ENCODE data around the gene ZBTB7C. TPM values are rescaled to one million over a fixed set of nuclear protein-coding genes. Genes with fewer than 3 reads are reported as not detected.
A peak's percentile ranks its signal among the peaks of the same experiment; 100 is the strongest.

The ZBTB7C gene
- total and polyA plus RNA-seq, 2 of the 8 experiments (the other 6 are each of a cell fraction or from before 2014, with no cell fraction given): 0.15 to 0.45 TPM

DNA sequence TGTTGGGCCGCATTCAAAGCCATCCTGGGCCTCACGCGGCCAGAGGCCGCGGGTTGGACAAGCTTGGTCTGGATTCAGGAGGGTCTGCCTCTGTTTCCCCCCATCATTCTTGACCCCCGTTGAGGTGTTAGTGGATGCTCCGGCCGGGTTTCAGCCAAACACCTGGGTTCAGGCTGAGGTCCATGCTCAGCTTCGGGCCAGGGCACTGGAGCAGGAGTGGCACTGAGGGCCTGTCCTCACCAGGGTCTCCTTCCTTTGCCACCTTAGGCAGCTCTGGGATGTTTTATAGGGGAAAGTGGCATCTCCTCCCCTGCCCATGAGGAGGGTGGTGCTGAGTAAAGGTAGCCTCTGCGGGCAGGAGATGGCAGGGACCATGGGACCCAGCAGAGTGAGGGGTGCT is 401.8 kb downstream of the ZBTB7C start:
- Histone ChIP-seq H3K4ac (replicated peaks; ENCODE audit: insufficient read length, low read depth, low read length) (peak overlapping the region; percentile 74), H2BK120ac (replicated peaks; ENCODE audit: low read depth, low read length) (peak overlapping the region; percentile 65), H3K9me3 (ENCODE audit: insufficient read depth in 2 of 2, low read depth in 1 of 2, low read length in 1 of 2) (no peaks in the 10 kb centered on the region), H2BK20ac (ENCODE audit: low read length) (peak overlapping the region; percentile 13; the same call in 1 of the 2 replicates), H3K79me2 (ENCODE audit: control insufficient read depth in 1 of 2, insufficient read depth in 2 of 2, low read length in 2 of 2) (no peaks in the 10 kb centered on the region), H3K9ac (replicated peaks in 1 of 4; ENCODE audit: extremely low read depth in 1 of 4, low read depth in 3 of 4, low read length in 3 of 4) (no peak overlapping the region; a peak in 1 of 7 replicates), H4K91ac (replicated peaks; ENCODE audit: insufficient read length, low read length) (peak overlapping the region; percentile 25), H2BK15ac (ENCODE audit: low read length) (peak overlapping the region; percentile 92), H4K8ac (ENCODE audit: extremely low read depth, insufficient read depth, low read length) (peak overlapping the region; percentile 95; the same call in 1 of the 2 replicates), H4K20me1 (replicated peaks in 1 of 2; ENCODE audit: control insufficient read depth in 1 of 2, insufficient read depth in 2 of 2, low read length in 2 of 2) (no peaks in the 10 kb centered on the region), H3K4me2 (ENCODE audit: insufficient read depth in 1 of 2, low read depth in 2 of 2, low read length in 2 of 2) (peak overlapping the region; percentile 65 to 90), H2AK5ac (ENCODE audit: low read depth, low read length) (no peak overlapping the region), H3K79me1 (ENCODE audit: low read depth, low read length) (no peaks in the 10 kb centered on the region; the same call in 1 of the 2 replicates), H3K36me3 (ENCODE audit: control insufficient read depth in 2 of 4, insufficient read depth in 4 of 4, low read length in 3 of 4) (no peaks in the 10 kb centered on the region), H2AFZ (ENCODE audit: low read length) (peak overlapping the region; percentile 98), H3K56ac (replicated peaks; ENCODE audit: insufficient read length, low read depth, low read length) (peak overlapping the region; percentile 83), H2BK12ac (ENCODE audit: low read depth, low read length) (0 out of 2 replicates have a peak overlapping the region, but pooled peaks have one; percentile 87), H3K27ac (ENCODE audit: low read depth, low read length) (0 out of 2 replicates have a peak overlapping the region, but pooled peaks have one; percentile 31), H3K4me1 (replicated peaks in 1 of 4; ENCODE audit: control insufficient read depth in 3 of 4, insufficient read depth in 4 of 4, low read length in 3 of 4) (peaks cover 0 to 18% (median 10%) of the 10 kb centered on the region in 4 experiments; a peak in 5 of 7 replicates), H3K4me3 (ENCODE audit: extremely low read depth in 1 of 4, insufficient read depth in 2 of 4, low read depth in 3 of 4, low read length in 4 of 4) (peak overlapping the region in 3 of 4 experiments; percentile 2 to 63 (median 42); a peak in 6 of 8 replicates), H3K27me3 (replicated peaks in 1 of 4; ENCODE audit: control insufficient read depth in 3 of 4, extremely low read depth in 1 of 4, insufficient read depth in 3 of 4, low read length in 3 of 4) (peaks cover 0 to 16% (median 11%) of the 10 kb centered on the region in 4 experiments; a peak in 5 of 7 replicates), H2BK5ac (ENCODE audit: low read depth, low read length) (no peak overlapping the region), H4K5ac (ENCODE audit: insufficient read length, low read depth, low read length) (peak overlapping the region; percentile 49), H3K23me2 (ENCODE audit: low read depth, low read length) (peaks cover 5% of the 10 kb centered on the region), H3K18ac (ENCODE audit: extremely low read depth, low read length) (peak overlapping the region; percentile 94; the same call in 1 of the 2 replicates), H3K23ac (ENCODE audit: insufficient read length) (no peak overlapping the region), H3K14ac (ENCODE audit: insufficient read length) (no peak overlapping the region)
- 85% methylated on average over 10 of the region's 10 CpGs; no CpG with 5 or more reads in 1 of the 2 experiments for WGBS, 2 experiments (ENCODE audit: extremely low coverage in 1 of 2, insufficient coverage in 1 of 2, insufficient read length in 1 of 2, insufficient replicate concordance in 2 of 2, low coverage in 1 of 2, low lambda C conversion rate in 2 of 2, missing lambda C conversion rate in 1 of 2)
- POLR2A ChIA-PET (ENCODE audit: partially characterized antibody): interaction anchor here (1.0 to 1.7 kb wide), 9 partner anchors 10 to 226 kb away, joined by 3 to 11 read pairs (median 3); partner anchors contain the start of gene SMAD2
- no peak for FAIRE-seq
- DNase-seq (ENCODE audit: low read depth in 1 of 2, low spot score in 2 of 2): no peak
- CTCF ChIA-PET (ENCODE audit: partially characterized antibody): interaction anchor here (0.5 to 2.5 kb wide), 33 partner anchors 8 to 792 kb away, joined by 3 to 33 read pairs (median 4); no protein-coding TSS in a partner anchor
- TF ChIP-seq RBBP5 (IDR thresholded peaks at IDR 0.05; ENCODE audit: borderline replicate concordance, low read depth, low read length): no peak
- TF ChIP-seq RAD21 (IDR thresholded peaks at IDR 0.05 in 1 of 2, conservative IDR thresholded peaks at IDR 0.05 in 1 of 2; ENCODE audit: low read depth in 2 of 2, low read length in 2 of 2): no peak
